Tibial artery (tissue), 4 donors: ENCODE measurements around the gene PFDN4.

Experiments used
- DNase-seq, 2 donors: peaks; one replicate each; pipeline ENCODE4 v3.0.0-alpha.2; 2019
- H3K27ac ChIP-seq, 2 donors: fragments of 200-600 bp; sonication (generic) in 1 of 2; 1 replicate in 1 of 2; 2 replicates in 1 of 2; pipeline ENCODE4 v1.5.1; 2018 to 2019; ENCODE audit warnings: mild to moderate bottlenecking in 1 of 2
- H3K27me3 ChIP-seq, 2 donors: fragments of 200-600 bp; sonication (generic) in 1 of 2; one replicate each; pipeline versions ENCODE4 v1.5.1 to v1.6.0; 2016 to 2019
- H3K36me3 ChIP-seq, 3 donors: fragments of 200-600 bp; sonication (generic) in 2 of 3; one replicate each; pipeline ENCODE4 v1.5.1; 2016 to 2019; ENCODE audit warnings: mild to moderate bottlenecking in 2 of 3
- H3K4me1 ChIP-seq, 4 donors: fragments of 200-600 bp; sonication (generic) in 2 of 4; 1 replicate in 3 of 4; 2 replicates in 1 of 4; pipeline ENCODE4 v1.5.1; 2016 to 2019
- H3K4me3 ChIP-seq, 2 donors: fragments of 200-600 bp; sonication (generic) in 1 of 2; 1 replicate in 1 of 2; 2 replicates in 1 of 2; pipeline ENCODE4 v1.5.1; 2018 to 2019; ENCODE audit warnings: mild to moderate bottlenecking in 2 of 2
- H3K9me3 ChIP-seq, 3 donors: fragments of 200-600 bp; sonication (generic) in 1 of 3; one replicate each; pipeline ENCODE4 v1.5.1; 2016 to 2019
- CTCF ChIP-seq, 2 experiments: fragments of 200-600 bp in 1 of 2; fragments of 450-650 bp in 1 of 2; IDR thresholded peaks; one replicate each; pipeline ENCODE4 v1.5.1; 2017 to 2019; ENCODE audit warnings: antibody characterized with exemption in 2 of 2, mild to moderate bottlenecking in 1 of 2, moderate library complexity in 1 of 2
- intact Hi-C: fragments of 100-400 bp; cut with DNase I; formaldehyde crosslinking; loops from one replicate; pipeline ENCODE4 v1.15.0; 2023; ENCODE audit warnings: low total_unique reads

The PFDN4 gene

GRCh38 chr20:54212871-54213270 lies 5.0 kb downstream of the PFDN4 start:
- no peak for TF ChIP-seq CTCF (IDR thresholded peaks at IDR 0.05)
- Histone ChIP-seq H3K9me3 (no peaks in the 10 kb centered on the region), H3K4me1 (peaks cover 0 to 36% (median 17%) of the 10 kb centered on the region in 4 donors), H3K4me3 (no peak overlapping the region), H3K27ac (no peak overlapping the region), H3K27me3 (no peaks in the 10 kb centered on the region), H3K36me3 (peaks cover 9 to 21% (median 11%) of the 10 kb centered on the region in 3 donors)
- DNase-seq, result no peak
- intact Hi-C loops, result no loop called here

DNA sequence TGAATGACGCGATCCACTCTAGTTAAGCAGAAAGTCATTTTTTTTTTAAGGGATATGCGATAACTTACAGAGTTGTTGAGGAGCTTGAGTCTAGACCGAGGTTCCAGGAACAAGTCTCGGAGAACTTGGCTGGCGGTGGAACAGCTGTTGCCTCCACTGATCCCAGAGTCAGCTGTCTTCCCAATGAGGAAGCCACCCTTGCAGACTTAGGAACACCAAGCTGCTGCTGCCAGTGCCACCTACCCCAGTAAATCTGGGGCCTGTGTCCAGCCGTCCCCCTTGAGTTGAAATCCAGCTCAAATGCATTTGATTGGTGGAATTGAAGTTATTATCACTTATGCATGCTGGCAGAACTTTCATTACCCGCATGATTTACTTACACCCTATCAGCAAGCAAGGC lies 6.7 kb downstream of the PFDN4 start:
- DNase-seq, result no peak
- intact Hi-C loops, result no loop called here
- Histone ChIP-seq H3K4me1 (peaks cover 0 to 27% (median 10%) of the 10 kb centered on the region in 4 donors), H3K9me3 (no peaks in the 10 kb centered on the region), H3K36me3 (peaks cover 9 to 21% (median 11%) of the 10 kb centered on the region in 3 donors), H3K4me3 (no peak overlapping the region), H3K27me3 (no peaks in the 10 kb centered on the region), H3K27ac (no peak overlapping the region)
- no peak for TF ChIP-seq CTCF (IDR thresholded peaks at IDR 0.05)

- DNase-seq, result no peak
- no peaks in the 10 kb centered on the region for H3K9me3 ChIP-seq
- H3K27me3 ChIP-seq, result no peaks in the 10 kb centered on the region
- no peak for TF ChIP-seq CTCF (IDR thresholded peaks at IDR 0.05)
- intact Hi-C loops, result no loop called here
- peaks cover 0 to 20% (median 7%) of the 10 kb centered on the region in 4 donors for H3K4me1 ChIP-seq
- peaks cover 9 to 23% (median 11%) of the 10 kb centered on the region in 3 donors for H3K36me3 ChIP-seq
- no peak overlapping the region for H3K4me3 ChIP-seq
- no peak overlapping the region for H3K27ac ChIP-seq
Observed at GRCh38 chr20:54215157-54215789, 7.4 kb downstream of the PFDN4 start.

- H3K4me1 ChIP-seq, result peaks cover 0 to 21% (median 10%) of the 10 kb centered on the region in 4 donors
- no peak overlapping the region for H3K27ac ChIP-seq
- H3K36me3 ChIP-seq, result peaks cover 9 to 29% (median 11%) of the 10 kb centered on the region in 3 donors
- intact Hi-C loops, result no loop called here
- no peak overlapping the region for H3K4me3 ChIP-seq
- no peaks in the 10 kb centered on the region for H3K27me3 ChIP-seq
- TF ChIP-seq CTCF (IDR thresholded peaks at IDR 0.05), result no peak
- no peaks in the 10 kb centered on the region for H3K9me3 ChIP-seq
- DNase-seq, result no peak
Observed at GRCh38 chr20:54217762-54218161, 9.9 kb downstream of the PFDN4 start.

GRCh38 chr20:54218470-54218869 lies 10.6 kb downstream of the PFDN4 start:
- H3K27ac ChIP-seq, result no peak overlapping the region
- intact Hi-C loops, result no loop called here
- no peak for DNase-seq
- peaks cover 0 to 14% (median 8%) of the 10 kb centered on the region in 4 donors for H3K4me1 ChIP-seq
- no peaks in the 10 kb centered on the region for H3K27me3 ChIP-seq
- TF ChIP-seq CTCF (IDR thresholded peaks at IDR 0.05), result no peak
- H3K36me3 ChIP-seq, result peaks cover 9 to 29% (median 11%) of the 10 kb centered on the region in 3 donors
- no peak overlapping the region for H3K4me3 ChIP-seq
- no peaks in the 10 kb centered on the region for H3K9me3 ChIP-seq
